Stomach (tissue), 19 donors: ENCODE results near the gene HAO2. TPM values are rescaled to one million over a fixed set of nuclear protein-coding genes. Genes with fewer than 3 reads are reported as not detected.

ENCODE experiments used
- DNase-seq, 2 donors: peaks; one replicate each; pipeline versions ENCODE4 v3.0.0 to v3.0.0-alpha.2; 2013 to 2019
- H3K27ac ChIP-seq, 5 donors: fragments of 200-600 bp in 4 of 5; sonication (generic) in 4 of 5; one replicate each; pipeline ENCODE4 v1.5.1; 2013 to 2019; ENCODE audit warnings: mild to moderate bottlenecking in 1 of 5, moderate library complexity in 1 of 5
- H3K27me3 ChIP-seq, 3 donors: fragments of 200-600 bp; sonication (generic); one replicate each; pipeline ENCODE4 v1.5.1; 2017 to 2019; ENCODE audit warnings: mixed run types in 1 of 3
- H3K36me3 ChIP-seq, 4 donors: fragments of 200-600 bp; sonication (generic); 1 replicate in 3 of 4; 2 replicates in 1 of 4; pipeline ENCODE4 v1.5.1; 2016 to 2019
- H3K4me1 ChIP-seq, 4 donors: fragments of 200-600 bp; sonication (generic); one replicate each; pipeline ENCODE4 v1.5.1; 2016 to 2019
- H3K4me3 ChIP-seq, 4 donors: fragments of 200-600 bp; sonication (generic) in 3 of 4; one replicate each; pipeline ENCODE4 v1.5.1; 2016 to 2019; ENCODE audit warnings: mild to moderate bottlenecking in 1 of 4
- H3K9me3 ChIP-seq, 4 donors: fragments of 200-600 bp; sonication (generic); one replicate each; pipeline ENCODE4 v1.5.1; 2016 to 2019
- EP300 ChIP-seq: sonication (generic); formaldehyde crosslinking; IDR thresholded peaks from one replicate; pipeline ENCODE4 v1.6.1; 2017; ENCODE audit warnings: antibody characterized with exemption
- POLR2A ChIP-seq, 4 donors: fragments of 450-650 bp; IDR thresholded peaks; one replicate each; pipeline ENCODE4 v1.6.1; 2016; ENCODE audit warnings: antibody characterized with exemption in 4 of 4, control low read depth in 2 of 4, mild to moderate bottlenecking in 1 of 4, moderate library complexity in 1 of 4
- POLR2AphosphoS5 ChIP-seq, 3 donors: sonication (generic); formaldehyde crosslinking; IDR thresholded peaks; one replicate each; pipeline ENCODE4 v1.6.1; 2016; ENCODE audit warnings: antibody characterized with exemption in 3 of 3
- WGBS, 5 donors: extraction: QIAGEN DNeasy Blood & Tissue Kit in 3 of 5; methylation state at CpG; one replicate each; pipeline versions ENCODE4 v1.1.5 to v1.1.7; 2013 to 2018; 5-methylcytosine and 5-hydroxymethylcytosine counted together
- intact Hi-C: fragments of 100-400 bp; cut with DNase I; formaldehyde crosslinking; loops from one replicate; pipeline ENCODE4 v1.15.1; 2023; ENCODE audit warnings: low total_unique reads
- long read RNA-seq, 10 donors: transcript quantifications; one replicate each; lab custom pipeline, GENCODE V29; 2026
- polyA plus RNA-seq, 3 donors: library from polyadenylated mRNA; stranded (reverse); fragments of 200-250 nt; gene quantifications; one replicate each; pipeline ENCODE4 v1.2.3, GENCODE V29; 2013
- total RNA-seq, 5 donors: library from RNA; depleted of rRNA; stranded (reverse); fragments of >200 nt; gene quantifications; one replicate each; pipeline versions ENCODE4 v1.1.0 to v1.2.3, GENCODE V29; 2014 to 2016
- TF ChIP-seq, protein P1 (sequence below), 7 experiments: fragments of 450-650 bp in 4 of 7; fragments of 200-600 bp in 3 of 7; sonication (generic) in 3 of 7; IDR thresholded peaks; one replicate each; pipeline ENCODE4 v1.5.1; 2016 to 2019; ENCODE audit warnings: antibody characterized with exemption in 7 of 7, control low read depth in 2 of 7, mild to moderate bottlenecking in 1 of 7
- donor health status: healthy with polysubstance abuse.
- donor health status: Bipolar disorder and iron deficiency.
- donor health status: healthy.

Gene HAO2
- total RNA-seq (under 1 TPM in 1 of 5 donors, not detected in 4; 0.73 TPM), polyA plus RNA-seq (not detected)
- long read RNA-seq, donor 1 = 0 reads
- long read RNA-seq, donor 2 = 0 reads
- long read RNA-seq, donor 3 = 0 reads
- long read RNA-seq, donor 4 = 0 reads
- long read RNA-seq, donor 5 = 0 reads
- long read RNA-seq, donor 6 = 0 reads
- long read RNA-seq, donor 7 = 0 reads
- long read RNA-seq, donor 8 = 0 reads
- long read RNA-seq, donor 9 = 0 reads
- long read RNA-seq, donor 10 = 0 reads

DNA sequence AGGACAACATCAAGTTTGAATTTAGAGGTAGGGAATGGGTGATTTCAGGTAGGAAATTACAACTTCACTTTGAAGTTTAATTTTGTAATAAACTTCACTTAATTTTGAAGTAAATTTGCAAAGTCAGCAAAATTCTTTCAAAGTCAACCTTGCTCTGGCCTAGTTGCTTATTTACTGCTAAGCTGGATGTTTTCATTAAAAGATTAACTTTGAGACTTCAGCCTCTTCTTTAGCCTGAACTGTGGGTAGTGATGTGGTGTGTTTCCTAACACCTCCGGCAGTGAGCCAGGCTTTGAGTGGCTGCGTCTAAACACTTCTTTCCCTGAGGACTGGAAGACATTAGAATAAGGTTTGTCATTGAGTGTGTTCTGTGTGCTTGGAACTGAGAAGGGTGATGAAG is at the start of gene HAO2:
TSS of gene HAO2 (plus strand) at position 232 of the 400 bp plus-strand sequence. CDS start 12,301 bp downstream, outside the sequence.
- Histone ChIP-seq H3K9me3 (no peaks in the 10 kb centered on the region), H3K36me3 (no peaks in the 10 kb centered on the region), H3K27ac (no peak within 1 kb of the TSS), H3K27me3 (no peaks in the 10 kb centered on the region), H3K4me1 (no peaks in the 10 kb centered on the region), H3K4me3 (no peak within 1 kb of the TSS)
- no peak for DNase-seq
- intact Hi-C loops = loop anchor here (5.0 kb wide), 1 partner anchor 86 kb away; no protein-coding TSS in a partner anchor
- 74 to 94% (median 83%) methylated on average over 2 of the region's 2 CpGs for WGBS, 5 donors
- no peak for TF ChIP-seq EP300
- no peak for TF ChIP-seq POLR2A (IDR thresholded peaks at IDR 0.05)
- TF ChIP-seq POLR2AphosphoS5 (IDR thresholded peaks at IDR 0.05) = no peak
- TF ChIP-seq, protein P1, sequence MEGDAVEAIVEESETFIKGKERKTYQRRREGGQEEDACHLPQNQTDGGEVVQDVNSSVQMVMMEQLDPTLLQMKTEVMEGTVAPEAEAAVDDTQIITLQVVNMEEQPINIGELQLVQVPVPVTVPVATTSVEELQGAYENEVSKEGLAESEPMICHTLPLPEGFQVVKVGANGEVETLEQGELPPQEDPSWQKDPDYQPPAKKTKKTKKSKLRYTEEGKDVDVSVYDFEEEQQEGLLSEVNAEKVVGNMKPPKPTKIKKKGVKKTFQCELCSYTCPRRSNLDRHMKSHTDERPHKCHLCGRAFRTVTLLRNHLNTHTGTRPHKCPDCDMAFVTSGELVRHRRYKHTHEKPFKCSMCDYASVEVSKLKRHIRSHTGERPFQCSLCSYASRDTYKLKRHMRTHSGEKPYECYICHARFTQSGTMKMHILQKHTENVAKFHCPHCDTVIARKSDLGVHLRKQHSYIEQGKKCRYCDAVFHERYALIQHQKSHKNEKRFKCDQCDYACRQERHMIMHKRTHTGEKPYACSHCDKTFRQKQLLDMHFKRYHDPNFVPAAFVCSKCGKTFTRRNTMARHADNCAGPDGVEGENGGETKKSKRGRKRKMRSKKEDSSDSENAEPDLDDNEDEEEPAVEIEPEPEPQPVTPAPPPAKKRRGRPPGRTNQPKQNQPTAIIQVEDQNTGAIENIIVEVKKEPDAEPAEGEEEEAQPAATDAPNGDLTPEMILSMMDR (IDR thresholded peaks at IDR 0.05) = no peak

DNA sequence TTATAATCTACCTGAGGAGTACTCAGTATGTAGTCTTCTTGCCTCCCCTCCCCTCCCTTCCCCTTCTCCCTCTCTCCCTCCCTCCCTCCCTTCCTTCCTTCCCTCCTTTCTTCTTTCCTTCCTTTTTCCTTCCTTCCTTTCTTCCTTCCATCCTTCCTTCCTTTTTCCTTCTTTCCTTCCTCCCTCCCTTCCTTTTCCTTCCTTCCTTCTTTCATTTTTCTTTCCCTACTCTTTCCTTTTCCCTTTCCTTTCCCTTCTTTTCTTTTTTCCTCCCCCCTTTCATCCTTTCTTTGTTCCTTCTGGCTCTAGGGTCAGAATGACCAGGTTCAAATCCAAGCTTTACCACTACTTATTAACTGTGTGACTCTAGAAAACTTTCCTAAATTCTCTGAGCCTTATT is 48.5 kb upstream of the HAO2 start:
- TF ChIP-seq, protein P1 (IDR thresholded peaks at IDR 0.05) = no peak
- no peak for TF ChIP-seq POLR2AphosphoS5 (IDR thresholded peaks at IDR 0.05)
- no peak for TF ChIP-seq EP300
- no peak for TF ChIP-seq POLR2A (IDR thresholded peaks at IDR 0.05)
- Histone ChIP-seq H3K4me3 (no peak overlapping the region), H3K9me3 (no peaks in the 10 kb centered on the region), H3K4me1 (no peaks in the 10 kb centered on the region), H3K36me3 (no peaks in the 10 kb centered on the region), H3K27ac (no peak overlapping the region), H3K27me3 (no peaks in the 10 kb centered on the region)
- no peak for DNase-seq
- intact Hi-C loops = no loop called here

DNA sequence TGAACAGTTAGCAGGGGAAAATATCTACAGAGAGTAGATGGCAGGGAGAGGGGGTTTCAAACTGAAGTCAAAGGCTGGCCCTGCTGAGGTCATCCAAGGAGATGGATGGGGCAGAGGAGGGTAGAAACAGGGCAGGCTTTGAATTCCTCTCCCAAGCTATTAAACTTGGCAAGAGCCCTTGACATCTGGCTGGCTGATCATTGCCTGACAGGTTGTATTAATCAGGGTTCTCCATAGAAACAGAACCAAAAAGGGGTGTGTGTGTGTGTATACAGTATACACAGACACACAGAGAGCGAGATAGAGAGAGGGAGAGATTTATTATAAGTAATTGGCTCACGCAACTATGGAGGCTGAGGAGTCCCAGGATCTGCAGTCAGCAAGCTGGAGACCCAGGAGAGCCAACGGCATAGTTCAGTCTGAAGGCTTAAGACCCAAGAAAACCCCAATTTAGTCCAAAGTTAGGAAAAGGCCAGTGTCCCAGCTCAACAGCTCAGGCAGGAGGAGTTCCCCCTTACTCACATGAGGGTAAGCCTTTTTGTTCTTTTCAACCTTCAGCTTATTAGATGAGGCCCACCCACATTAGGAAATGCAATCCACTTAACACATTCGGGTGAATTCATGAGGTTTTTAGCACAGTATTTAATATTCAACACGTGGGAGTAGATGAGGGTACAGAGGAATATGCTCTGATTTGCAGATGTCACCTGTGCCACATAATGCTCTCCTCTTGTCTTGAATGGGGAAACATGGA is 46.7 kb upstream of the HAO2 start:
- Histone ChIP-seq H3K4me1 (peaks cover 0 to 3% (median 2%) of the 10 kb centered on the region in 4 donors), H3K4me3 (no peak overlapping the region), H3K27me3 (no peaks in the 10 kb centered on the region), H3K9me3 (no peaks in the 10 kb centered on the region), H3K36me3 (no peaks in the 10 kb centered on the region), H3K27ac (no peak overlapping the region)
- TF ChIP-seq, protein P1 (IDR thresholded peaks at IDR 0.05) = no peak
- TF ChIP-seq POLR2AphosphoS5 (IDR thresholded peaks at IDR 0.05) = no peak
- no peak for TF ChIP-seq EP300
- TF ChIP-seq POLR2A (IDR thresholded peaks at IDR 0.05) = no peak
- DNase-seq = peak in 1 of 2 donors; percentile 27
- WGBS, 5 donors = 52 to 77% (median 57%) methylated on average over 5 of the region's 5 CpGs
- intact Hi-C loops = no loop called here

DNA sequence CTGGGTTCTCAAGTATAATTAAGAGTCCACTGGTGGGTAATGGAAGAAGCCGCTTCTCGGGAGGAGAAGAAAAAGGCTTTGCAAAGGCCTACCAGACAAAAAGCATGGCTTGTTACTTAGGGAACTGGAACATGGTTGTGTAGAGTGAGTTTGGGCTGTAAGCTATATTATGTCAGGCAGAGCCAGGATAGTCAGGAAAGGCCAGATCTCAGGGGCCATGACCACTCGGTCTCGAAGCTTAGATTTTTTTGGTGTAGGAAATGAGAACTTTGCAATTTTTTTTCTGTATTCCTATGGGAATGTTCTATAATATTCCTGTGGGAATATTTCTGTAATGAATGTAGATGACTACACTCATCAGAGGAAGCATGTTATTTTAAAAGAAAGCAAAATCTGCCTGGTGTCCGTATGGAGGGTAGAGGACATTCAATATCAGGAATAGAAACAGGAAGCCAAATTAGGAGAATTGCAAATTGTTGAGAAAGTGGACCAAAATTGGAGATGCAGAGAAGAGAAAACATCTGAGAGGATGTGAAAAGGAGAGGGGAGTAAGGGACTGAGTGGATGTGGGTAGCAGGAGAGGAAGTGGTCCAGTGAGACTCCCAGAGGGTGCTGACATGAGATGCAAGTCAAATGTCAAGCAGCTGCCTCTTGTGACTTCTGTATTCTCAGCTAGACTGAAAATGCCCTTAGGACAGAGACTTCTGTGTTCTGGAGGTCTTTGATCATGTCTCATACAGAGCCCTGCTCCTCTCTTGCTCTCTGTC is 45.2 kb upstream of the HAO2 start:
- Histone ChIP-seq H3K4me1 (peaks cover 5 to 15% (median 13%) of the 10 kb centered on the region in 4 donors), H3K9me3 (no peaks in the 10 kb centered on the region), H3K36me3 (no peaks in the 10 kb centered on the region), H3K27me3 (peaks cover 0 to 8% (median 6%) of the 10 kb centered on the region in 3 donors), H3K4me3 (no peak overlapping the region), H3K27ac (no peak overlapping the region)
- TF ChIP-seq, protein P1 (IDR thresholded peaks at IDR 0.05) = no peak
- TF ChIP-seq EP300 (no peak), POLR2AphosphoS5 (IDR thresholded peaks at IDR 0.05) (no peak), POLR2A (IDR thresholded peaks at IDR 0.05) (no peak)
- 80 to 93% (median 89%) methylated on average over 5 of the region's 5 CpGs for WGBS, 5 donors
- intact Hi-C loops = no loop called here
- DNase-seq = peak in 1 of 2 donors; percentile 33
